HG03025 (cell line): ENCODE data around the gene NLRP6.
"Not testable (repeated sequence)": the region's sequence is repeated elsewhere in the genome, so short reads cannot be mapped to it uniquely, and the experiment has no call there.

Source experiments
- ATAC-seq: cut with Tn5 transposase; IDR thresholded peaks from one replicate; pipeline ENCODE4 v1.9.1; 2021; ENCODE audit warnings: mild to moderate bottlenecking, moderate library complexity; ENCODE audit not compliant: unreplicated experiment, low FRiP score

NLRP6 gene

GRCh38 chr11:333616-334263, 55.5 kb downstream of the NLRP6 start:
- ATAC-seq, result not testable (repeated sequence)

DNA sequence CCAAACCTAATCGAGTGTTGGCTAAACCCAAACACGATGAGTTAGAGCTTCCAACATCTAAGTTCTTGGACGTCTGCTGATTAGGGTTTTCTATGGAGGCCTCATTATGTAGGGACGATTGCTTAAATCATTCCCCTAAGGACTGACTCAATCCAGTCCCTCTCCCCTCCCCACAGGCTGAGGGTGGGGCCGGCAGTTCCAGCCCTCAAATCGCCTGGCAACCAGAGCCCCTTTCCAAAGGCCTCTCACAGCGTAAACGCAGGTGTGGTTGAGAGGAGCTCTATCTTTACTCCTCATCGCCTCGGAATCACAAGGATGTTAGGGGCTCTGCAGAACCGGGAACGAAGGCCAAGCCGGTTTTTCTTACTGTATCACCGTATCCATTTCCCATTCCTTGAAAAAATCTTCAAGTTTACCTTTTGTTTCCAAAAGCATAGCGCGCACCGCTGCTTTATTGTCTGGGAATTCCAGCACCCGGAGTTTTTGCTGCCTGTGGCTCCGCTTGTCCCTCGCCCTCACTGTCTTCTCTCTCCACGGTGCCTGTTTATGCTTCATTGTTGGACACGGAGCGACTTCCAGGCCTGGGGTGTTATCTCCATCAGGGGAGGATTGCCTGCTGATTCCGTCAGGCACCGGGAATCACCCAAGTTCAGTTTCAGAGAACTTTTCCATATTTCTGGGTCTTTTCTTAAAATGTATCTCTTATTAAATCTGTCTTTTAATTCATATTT, 56.2 kb downstream of the NLRP6 start:
- no peak for ATAC-seq
